A673 (cell line): ENCODE measurements around the gene PIGK.

ENCODE experiments used
- EZH2 ChIP-seq: fragments of 200-600 bp; sonication (generic); IDR thresholded peaks from 2 replicates; pipeline ENCODE4 v1.6.1; 2017; ENCODE audit warnings: borderline replicate concordance, low read depth, mild to moderate bottlenecking, mixed read lengths, antibody characterized with exemption, low read length; ENCODE audit not compliant: poor library complexity, severe bottlenecking
- TF ChIP-seq, protein P1 (sequence below): fragments of 300-800, 200-600 bp; sonication (generic); conservative IDR thresholded peaks from 2 replicates; pipeline ENCODE4 v1.5.1; 2017; ENCODE audit warnings: low read depth, mild to moderate bottlenecking, antibody characterized with exemption, low read length, moderate library complexity, mixed read lengths

DNA sequence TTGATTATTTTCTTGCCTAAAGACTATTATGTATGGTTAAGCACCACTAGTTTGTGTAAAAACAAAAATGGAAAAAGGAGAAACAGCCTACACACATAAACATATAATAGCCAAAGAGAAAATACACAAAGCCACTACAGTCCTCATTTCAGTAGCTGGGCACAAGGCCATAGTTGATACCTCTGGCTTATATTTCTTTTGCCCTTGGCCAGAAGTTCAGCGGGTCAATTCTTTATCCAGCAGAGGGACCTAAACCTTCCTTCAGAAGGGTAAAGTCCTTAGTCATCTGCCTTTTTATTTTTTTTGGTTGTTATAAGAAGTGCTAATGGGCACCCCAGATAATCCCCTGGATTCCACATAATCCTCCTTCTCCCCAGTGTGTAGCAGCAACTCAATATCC lies 134.1 kb downstream of the PIGK start:
- TF ChIP-seq, protein P1, sequence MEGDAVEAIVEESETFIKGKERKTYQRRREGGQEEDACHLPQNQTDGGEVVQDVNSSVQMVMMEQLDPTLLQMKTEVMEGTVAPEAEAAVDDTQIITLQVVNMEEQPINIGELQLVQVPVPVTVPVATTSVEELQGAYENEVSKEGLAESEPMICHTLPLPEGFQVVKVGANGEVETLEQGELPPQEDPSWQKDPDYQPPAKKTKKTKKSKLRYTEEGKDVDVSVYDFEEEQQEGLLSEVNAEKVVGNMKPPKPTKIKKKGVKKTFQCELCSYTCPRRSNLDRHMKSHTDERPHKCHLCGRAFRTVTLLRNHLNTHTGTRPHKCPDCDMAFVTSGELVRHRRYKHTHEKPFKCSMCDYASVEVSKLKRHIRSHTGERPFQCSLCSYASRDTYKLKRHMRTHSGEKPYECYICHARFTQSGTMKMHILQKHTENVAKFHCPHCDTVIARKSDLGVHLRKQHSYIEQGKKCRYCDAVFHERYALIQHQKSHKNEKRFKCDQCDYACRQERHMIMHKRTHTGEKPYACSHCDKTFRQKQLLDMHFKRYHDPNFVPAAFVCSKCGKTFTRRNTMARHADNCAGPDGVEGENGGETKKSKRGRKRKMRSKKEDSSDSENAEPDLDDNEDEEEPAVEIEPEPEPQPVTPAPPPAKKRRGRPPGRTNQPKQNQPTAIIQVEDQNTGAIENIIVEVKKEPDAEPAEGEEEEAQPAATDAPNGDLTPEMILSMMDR = no peak
- TF ChIP-seq EZH2 = no peak
